ENCODE results near the gene FAM24A.

- no peak for TF ChIP-seq CTCF (IDR thresholded peaks at IDR 0.05; ENCODE audit: poor library complexity, severe bottlenecking)
- TF ChIP-seq POLR2AphosphoS5 (IDR thresholded peaks at IDR 0.05): no peak
- TF ChIP-seq REST (IDR thresholded peaks at IDR 0.05; ENCODE audit: borderline replicate concordance): no peak
- no peak for TF ChIP-seq EZH2 (IDR thresholded peaks at IDR 0.05; ENCODE audit: borderline replicate concordance, insufficient read depth, low read length, poor library complexity, severe bottlenecking)
Observed at GRCh38 chr10:122863216-122864193, 46.9 kb upstream of the FAM24A start.

Measured in neural cell (in vitro differentiated cells).